Measurements from ENCODE around the gene LARP4B. TPM values are rescaled to one million over a fixed set of nuclear protein-coding genes. Genes with fewer than 3 reads are reported as not detected.

Gene LARP4B
- total RNA-seq, 1 donor from 2014 or later, result 101 TPM

- H3K79me2 ChIP-seq (ENCODE audit: insufficient read depth, low read length), result no peaks in the 10 kb centered on the region
Observed at GRCh38 chr10:944034-944831, 12.7 kb upstream of the LARP4B start.

GRCh38 chr10:943334-944033, 12.0 kb upstream of the LARP4B start:
- peaks cover 3% of the 10 kb centered on the region for H3K9me3 Mint-ChIP-seq (ENCODE audit: unreplicated experiment)
- H3K27me3 Mint-ChIP-seq (ENCODE audit: low read depth, unreplicated experiment), result peaks cover 4% of the 10 kb centered on the region
- no peak overlapping the region for H3K4me3 Mint-ChIP-seq (ENCODE audit: unreplicated experiment)
- Histone ChIP-seq H3K9ac (ENCODE audit: low read length) (no peak overlapping the region), H3K4me3 (ENCODE audit: insufficient read depth, low read depth, low read length) (no peak overlapping the region), H3K36me3 (ENCODE audit: insufficient read depth, low read length) (no peaks in the 10 kb centered on the region), H3K79me2 (ENCODE audit: insufficient read depth, low read length) (no peaks in the 10 kb centered on the region), H3K9me3 (ENCODE audit: insufficient read depth, low read depth, low read length) (no peaks in the 10 kb centered on the region), H3K4me1 (ENCODE audit: insufficient read depth, low read length) (no peaks in the 10 kb centered on the region), H2AFZ (ENCODE audit: low read depth, low read length) (no peak overlapping the region), H3K27ac (ENCODE audit: low read depth, low read length) (no peak overlapping the region), H3K27me3 (ENCODE audit: insufficient read depth, low read length) (no peaks in the 10 kb centered on the region), H4K20me1 (ENCODE audit: insufficient read depth, low read length) (no peaks in the 10 kb centered on the region), H3K4me2 (ENCODE audit: low read length) (no peak overlapping the region)
- DNase-seq (ENCODE audit: low read depth), result no peak
- H3K27ac Mint-ChIP-seq (ENCODE audit: unreplicated experiment), result no peak overlapping the region
- no peak for TF ChIP-seq CTCF (IDR thresholded peaks at IDR 0.05; ENCODE audit: insufficient read depth, low read depth, low read length)
- no peak for TF ChIP-seq EZH2 (IDR thresholded peaks at IDR 0.05; ENCODE audit: insufficient read depth, low read length)
- no peak for FAIRE-seq
- H3K36me3 Mint-ChIP-seq (ENCODE audit: low read depth, unreplicated experiment), result no peaks in the 10 kb centered on the region
- peaks cover 3% of the 10 kb centered on the region for H3K4me1 Mint-ChIP-seq (ENCODE audit: low read depth, unreplicated experiment)

More at GRCh38 chr10:944034-944831, 12.7 kb upstream of the LARP4B start:
- Histone ChIP-seq H4K20me1 (ENCODE audit: insufficient read depth, low read length) (no peaks in the 10 kb centered on the region), H3K27me3 (ENCODE audit: insufficient read depth, low read length) (no peaks in the 10 kb centered on the region), H3K4me2 (ENCODE audit: low read length) (no peak overlapping the region), H2AFZ (ENCODE audit: low read depth, low read length) (peak overlapping the region; percentile 5), H3K9me3 (ENCODE audit: insufficient read depth, low read depth, low read length) (no peaks in the 10 kb centered on the region), H3K27ac (ENCODE audit: low read depth, low read length) (no peak overlapping the region), H3K4me3 (ENCODE audit: insufficient read depth, low read depth, low read length) (no peak overlapping the region), H3K4me1 (ENCODE audit: insufficient read depth, low read length) (no peaks in the 10 kb centered on the region), H3K36me3 (ENCODE audit: insufficient read depth, low read length) (no peaks in the 10 kb centered on the region), H3K9ac (ENCODE audit: low read length) (no peak overlapping the region)
- no peak for DNase-seq (ENCODE audit: low read depth)
- Mint-ChIP-seq H3K27ac (ENCODE audit: unreplicated experiment) (peak overlapping the region; percentile 11), H3K9me3 (ENCODE audit: unreplicated experiment) (peaks cover 3% of the 10 kb centered on the region), H3K4me3 (ENCODE audit: unreplicated experiment) (no peak overlapping the region), H3K27me3 (ENCODE audit: low read depth, unreplicated experiment) (peaks cover 4% of the 10 kb centered on the region), H3K36me3 (ENCODE audit: low read depth, unreplicated experiment) (no peaks in the 10 kb centered on the region), H3K4me1 (ENCODE audit: low read depth, unreplicated experiment) (peaks cover 3% of the 10 kb centered on the region)
- TF ChIP-seq EZH2 (IDR thresholded peaks at IDR 0.05; ENCODE audit: insufficient read depth, low read length), result no peak
- no peak for TF ChIP-seq CTCF (IDR thresholded peaks at IDR 0.05; ENCODE audit: insufficient read depth, low read depth, low read length)
- FAIRE-seq, result no peak

Measured in astrocyte (in vitro differentiated cells and primary cell).